HL-60/S4 treated with retinoic acid at 250 ng/mL for 4 days and 3 days (cell line): Measurements from ENCODE around the gene TMC1.

Experiments
- in situ Hi-C: fragments of 300-500 bp; cut with MboI; formaldehyde crosslinking; loops from 2 replicates; pipeline ENCODE4 v1.7.0; 2022; ENCODE audit warnings: low sequenced_read_pairs

TMC1 gene

DNA sequence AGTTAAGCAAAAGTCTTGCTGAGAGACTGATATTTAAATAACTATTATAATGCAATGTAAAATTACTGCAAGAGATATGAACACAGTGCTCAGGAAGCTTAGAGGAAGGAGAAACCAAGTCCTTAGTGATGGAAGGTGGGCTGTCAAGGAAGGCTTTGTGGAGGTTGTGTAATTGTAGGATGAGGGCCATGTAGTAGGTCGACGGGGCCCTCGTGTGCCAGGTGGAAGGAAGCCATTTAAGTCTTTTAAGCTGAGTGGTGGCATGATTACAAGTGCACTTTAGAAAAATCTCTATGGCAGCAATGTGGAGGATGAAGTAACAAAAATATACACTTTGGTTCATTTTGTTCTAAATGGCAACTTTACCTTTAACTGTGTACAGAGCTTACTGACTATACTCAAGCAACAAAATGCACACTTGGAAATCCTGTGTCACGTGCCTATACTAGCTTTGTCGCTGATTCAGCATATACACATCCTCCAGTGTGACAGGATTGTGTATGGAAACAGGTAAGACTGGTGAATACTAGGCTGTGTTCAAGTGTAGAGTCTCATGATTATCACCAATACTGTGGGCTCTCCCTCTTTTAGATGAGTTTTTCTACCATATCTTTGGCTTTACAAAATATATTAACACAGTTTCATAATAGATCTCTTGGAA, 78.6 kb downstream of the TMC1 start:
- in situ Hi-C loops = loop anchor here (10.0 kb wide), 1 partner anchor 305 kb away; no protein-coding TSS in a partner anchor

DNA sequence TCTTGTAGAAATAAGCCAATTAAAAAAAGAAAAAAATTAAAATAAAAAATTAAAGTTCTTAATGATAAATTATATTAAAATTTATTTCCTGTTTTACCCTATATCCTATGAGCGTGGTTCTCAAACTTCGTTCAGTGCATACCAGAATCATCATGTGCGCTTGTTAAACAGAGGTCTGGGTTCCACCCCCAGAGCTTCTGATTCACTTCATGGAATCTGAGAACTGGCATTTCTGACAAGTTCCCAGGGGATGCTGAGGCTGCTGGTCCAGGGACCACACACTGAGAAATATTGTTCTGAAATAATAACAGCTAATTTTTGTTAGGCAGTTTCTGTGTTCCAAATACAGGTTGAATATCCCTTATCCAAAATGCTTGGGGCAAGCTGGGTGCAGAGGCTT, 79.3 kb downstream of the TMC1 start:
- in situ Hi-C loops = no loop called here

DNA sequence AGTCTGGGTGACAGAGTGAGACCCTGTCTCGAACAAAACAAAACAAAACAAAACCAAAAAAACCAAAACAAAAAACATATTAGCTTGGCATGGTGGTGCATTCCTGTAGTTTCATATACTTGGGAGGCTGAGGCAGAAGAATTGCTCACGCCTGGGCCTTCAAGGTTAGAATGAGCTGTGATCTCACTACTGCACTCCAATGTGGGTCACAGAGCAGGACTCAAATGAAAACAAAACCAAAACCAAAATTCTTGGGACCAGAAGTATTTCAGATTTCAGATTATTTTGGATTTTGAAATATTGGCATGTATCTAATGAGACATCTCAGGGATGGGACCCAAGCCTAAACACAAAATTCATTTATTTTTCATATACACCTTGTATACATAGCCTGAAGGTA, 80.2 kb downstream of the TMC1 start:
- in situ Hi-C loops = no loop called here

DNA sequence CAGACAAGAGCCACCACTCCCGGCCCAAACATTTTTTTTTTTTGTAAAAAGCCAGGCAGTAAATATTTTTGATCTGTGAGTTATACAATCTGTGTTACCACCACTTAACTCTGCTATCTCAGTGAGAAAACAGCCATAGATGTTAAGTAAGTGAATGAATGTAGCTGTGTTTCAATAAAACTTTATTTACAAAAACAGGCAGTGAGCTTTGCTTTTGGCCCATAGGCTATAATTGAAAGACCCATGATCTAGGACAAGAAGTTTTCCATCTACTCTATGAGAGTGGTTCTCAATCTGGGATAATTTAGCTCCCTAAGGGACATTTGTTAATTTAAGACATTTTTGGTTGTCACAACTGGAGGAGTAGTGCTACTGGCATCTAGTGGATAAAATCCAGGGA, 91.0 kb downstream of the TMC1 start:
- in situ Hi-C loops = no loop called here

DNA sequence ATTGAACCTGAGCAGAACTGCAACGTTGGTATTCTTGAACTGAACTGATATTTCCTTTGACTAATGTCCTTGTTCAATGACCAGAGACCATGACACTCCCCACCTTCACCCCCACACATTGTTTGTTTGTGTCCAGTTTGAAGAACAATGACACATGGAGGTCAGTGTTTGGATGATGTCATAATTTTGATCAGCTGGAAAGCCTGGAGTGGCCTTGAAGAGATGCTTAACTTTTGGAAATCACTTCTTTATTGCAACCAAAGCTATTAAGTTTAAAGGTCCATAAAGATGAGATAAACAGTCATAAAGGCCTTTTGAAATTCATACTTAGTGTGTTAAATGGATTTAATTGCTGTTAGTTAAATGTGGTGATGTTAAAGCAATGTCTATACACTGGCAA, 92.7 kb downstream of the TMC1 start:
- in situ Hi-C loops = no loop called here

DNA sequence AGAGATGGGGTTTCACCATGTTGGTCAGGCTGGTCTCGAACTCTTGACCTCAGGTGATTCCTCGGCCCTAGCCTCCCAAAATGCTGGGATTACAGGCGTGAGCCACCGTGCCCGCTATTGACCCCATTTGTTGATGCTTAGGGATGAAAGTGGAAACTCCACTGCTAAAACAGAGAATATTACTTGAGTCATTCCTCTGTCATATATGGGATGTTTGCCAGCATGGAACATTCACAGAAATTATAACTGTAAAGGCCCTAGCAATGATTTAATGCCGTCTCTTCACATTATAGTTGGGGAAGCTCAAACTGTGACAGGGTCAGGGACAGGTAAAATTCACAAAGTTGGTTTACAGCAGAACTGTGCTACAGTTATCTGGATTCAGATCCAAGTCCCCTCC, 94.5 kb downstream of the TMC1 start:
- in situ Hi-C loops = no loop called here

DNA sequence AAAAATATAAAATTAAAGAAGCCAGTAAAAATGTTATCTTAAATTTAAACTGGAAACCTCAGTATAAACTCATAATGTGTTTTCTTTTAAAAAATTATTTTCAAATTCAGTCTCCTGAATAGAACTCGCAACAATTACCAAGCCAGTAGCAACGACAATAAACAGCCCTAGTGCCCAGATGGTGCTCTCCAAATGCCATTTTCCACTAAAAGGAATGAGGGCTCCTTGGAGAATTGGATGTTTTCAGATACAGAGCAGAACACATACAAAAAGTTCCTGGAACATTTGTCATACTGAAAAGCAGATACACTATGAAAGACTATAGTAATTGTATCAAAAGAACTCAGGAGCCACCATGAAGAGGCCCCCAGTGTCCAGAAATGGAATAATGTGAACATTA, 97.4 kb downstream of the TMC1 start:
- in situ Hi-C loops = no loop called here

DNA sequence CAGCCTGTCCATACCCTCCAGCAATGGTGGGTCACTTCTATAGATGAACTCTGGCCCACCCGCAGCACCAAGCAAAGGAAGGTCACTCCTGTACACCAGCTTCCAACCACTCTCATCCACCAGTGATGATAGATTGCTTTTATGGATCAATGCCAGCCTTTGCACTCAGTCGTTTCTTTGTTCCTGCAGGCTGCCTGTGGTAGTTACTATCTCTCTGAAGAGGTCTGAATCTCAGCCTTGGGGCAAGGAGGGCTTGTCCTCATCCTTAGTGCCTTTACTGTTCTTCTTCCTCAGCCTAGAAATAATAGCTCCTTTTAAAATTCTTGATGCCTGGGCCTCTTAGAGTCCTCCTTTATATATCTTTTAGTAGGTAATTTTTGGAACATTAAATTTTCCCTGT, 100.8 kb downstream of the TMC1 start:
- in situ Hi-C loops = no loop called here

DNA sequence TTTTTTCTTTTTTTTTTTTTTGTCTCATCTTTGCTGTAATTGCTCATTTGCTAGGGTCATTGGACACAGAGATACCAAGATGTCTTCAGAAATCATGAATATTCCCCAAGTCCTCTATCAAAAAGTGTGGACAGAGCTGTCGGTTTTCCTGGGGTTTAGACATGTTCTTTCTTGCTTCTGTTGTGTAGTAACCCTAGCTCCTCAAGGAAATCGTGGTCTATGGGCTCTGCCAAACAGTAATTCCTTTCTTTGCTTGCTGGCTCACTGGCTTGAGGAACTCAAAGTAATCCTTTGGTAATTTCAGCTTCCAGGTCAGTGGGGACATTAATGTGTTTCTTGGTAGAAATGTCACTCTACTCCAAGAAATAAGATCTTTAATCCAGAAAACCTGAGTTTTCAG, 101.7 kb downstream of the TMC1 start:
- in situ Hi-C loops = no loop called here

DNA sequence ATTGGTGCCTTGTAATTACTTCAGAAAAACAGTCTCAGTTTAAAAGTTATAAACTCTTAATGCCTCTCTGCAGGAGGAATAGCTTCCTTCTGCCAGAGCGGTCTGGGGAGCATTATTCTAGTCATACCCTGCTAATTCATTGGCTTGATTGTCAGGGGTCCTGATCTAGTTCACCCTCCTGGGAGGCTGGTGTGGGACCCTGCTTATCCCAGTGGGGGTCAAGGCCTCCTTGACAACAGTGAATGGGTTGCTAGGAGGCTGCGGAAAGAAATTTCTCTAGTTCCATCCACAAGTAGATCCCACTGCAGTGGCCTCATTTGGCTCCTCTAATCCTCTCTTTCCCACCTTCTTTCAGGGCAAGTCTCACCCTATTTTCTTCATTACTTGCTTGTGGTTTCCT, 105.7 kb downstream of the TMC1 start:
- in situ Hi-C loops = no loop called here

DNA sequence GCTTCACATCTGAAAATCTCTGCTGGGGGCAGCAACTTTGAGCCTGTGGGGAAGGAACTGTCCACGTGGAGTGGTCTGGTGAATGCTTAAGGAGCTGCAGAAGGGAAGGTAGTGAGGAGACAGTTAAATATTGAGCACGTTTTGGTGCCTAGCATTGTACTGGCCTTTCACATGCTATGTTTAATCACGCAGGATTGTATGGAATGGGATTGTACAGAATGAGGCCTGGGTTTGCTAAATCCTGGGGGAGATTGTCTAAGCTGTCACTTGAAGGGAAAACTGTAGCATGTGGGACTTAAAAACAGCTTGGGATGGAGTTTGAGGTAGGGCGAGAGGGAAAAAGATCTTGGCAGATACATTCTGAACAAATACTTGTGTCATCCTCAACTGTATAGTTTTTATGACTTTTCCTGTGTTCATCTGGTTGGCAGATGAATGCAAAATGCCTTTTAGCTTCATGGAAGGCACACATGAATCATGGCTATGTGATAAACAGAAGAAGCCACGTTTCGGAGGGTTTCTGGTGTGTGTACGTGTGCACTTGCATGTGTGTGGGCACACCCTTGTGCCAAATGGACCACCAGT, 106.6 kb downstream of the TMC1 start:
- in situ Hi-C loops = no loop called here

DNA sequence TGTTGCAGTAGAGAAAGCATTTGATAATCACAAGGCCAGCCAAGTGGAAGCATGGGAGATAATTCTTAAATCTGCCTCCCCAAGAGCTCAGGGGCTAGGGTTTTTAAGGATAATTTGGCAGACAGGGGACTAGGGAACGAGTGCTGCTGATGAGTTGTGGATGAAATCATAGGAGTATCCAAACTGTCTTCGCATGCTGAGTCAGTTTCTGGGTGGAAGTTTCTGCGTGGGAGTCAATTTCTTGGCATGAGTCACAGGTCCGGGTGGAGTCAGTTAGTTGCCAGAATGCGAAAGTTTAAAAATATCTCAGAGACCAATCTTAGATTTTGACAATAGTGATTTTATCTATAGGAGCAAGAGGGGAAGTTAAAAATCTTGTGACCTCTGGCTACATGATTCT, 112.6 kb downstream of the TMC1 start:
- in situ Hi-C loops = no loop called here

DNA sequence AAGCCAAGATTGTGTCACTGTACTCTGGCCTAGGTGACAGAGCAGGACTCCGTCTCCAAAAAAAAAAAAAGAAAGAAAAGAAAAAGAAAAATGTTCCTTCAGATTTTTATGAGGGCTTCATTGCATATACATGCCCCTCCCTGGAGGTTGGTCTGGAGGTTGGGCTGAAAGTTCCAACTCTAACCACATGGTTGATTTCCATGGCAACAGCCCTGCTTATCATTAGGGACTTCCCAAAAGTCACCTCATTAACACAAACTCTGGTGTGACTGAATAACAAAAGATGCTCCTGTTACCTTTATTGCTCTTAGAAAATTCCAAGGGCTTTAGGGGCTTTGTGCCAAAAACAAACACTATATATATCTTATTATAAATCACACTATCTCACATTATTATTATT, 113.8 kb downstream of the TMC1 start:
- in situ Hi-C loops = no loop called here

DNA sequence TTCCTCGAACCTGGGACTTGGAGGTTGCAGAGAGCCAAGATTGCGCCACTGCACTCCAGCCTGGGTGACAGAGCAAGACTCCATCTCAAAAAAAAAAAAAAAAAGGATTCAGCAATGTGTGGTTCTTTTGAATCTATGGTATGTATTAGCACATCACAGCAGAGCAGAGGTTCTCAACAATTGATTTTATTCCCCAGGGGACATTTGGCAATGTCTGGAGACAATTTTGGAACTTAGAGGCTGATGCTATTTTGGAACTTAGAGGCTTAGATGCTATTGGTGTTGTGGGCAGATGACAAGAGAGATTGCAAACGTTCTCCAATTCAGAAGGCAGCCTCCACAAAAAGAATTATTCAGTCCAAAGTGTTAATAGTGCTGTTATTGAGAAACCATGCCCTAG, 115.2 kb downstream of the TMC1 start:
- in situ Hi-C loops = no loop called here

DNA sequence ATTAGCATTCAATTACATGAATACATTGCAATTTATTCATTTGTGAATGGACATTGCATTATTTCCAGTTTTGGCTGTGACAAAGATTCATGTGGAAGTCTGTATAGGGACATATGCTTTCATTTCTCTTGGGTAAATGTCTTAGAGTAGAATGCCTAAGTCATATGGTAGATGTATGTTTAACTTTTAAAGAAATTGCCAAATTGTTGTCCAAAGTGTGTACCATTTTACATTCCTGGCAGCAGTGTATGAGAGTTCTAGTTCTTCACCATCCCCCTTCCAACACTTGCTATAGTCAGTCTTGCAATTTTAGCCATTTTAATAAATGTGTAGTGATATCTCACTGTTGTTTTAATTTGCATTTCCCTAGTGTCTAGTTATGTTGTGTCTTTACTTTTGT, 122.2 kb downstream of the TMC1 start:
- in situ Hi-C loops = no loop called here

DNA sequence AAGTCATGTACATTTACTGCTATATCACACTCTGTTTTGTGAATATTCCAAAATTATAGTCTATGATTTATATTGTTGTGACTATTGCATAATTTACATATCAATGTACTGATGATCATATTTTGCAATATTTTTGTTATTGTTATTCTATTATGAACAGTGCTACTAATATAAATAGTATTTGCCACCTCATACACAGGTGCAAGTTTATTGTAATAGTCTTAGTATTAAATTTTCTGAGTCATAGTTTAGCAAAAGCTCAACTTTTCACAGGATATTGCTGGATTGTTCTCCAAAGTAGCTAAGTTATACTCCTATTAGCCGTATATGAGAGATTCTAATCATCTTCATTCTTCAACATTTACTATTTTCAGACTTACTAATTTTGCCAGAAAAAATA, 124.7 kb downstream of the TMC1 start:
- in situ Hi-C loops = no loop called here

DNA sequence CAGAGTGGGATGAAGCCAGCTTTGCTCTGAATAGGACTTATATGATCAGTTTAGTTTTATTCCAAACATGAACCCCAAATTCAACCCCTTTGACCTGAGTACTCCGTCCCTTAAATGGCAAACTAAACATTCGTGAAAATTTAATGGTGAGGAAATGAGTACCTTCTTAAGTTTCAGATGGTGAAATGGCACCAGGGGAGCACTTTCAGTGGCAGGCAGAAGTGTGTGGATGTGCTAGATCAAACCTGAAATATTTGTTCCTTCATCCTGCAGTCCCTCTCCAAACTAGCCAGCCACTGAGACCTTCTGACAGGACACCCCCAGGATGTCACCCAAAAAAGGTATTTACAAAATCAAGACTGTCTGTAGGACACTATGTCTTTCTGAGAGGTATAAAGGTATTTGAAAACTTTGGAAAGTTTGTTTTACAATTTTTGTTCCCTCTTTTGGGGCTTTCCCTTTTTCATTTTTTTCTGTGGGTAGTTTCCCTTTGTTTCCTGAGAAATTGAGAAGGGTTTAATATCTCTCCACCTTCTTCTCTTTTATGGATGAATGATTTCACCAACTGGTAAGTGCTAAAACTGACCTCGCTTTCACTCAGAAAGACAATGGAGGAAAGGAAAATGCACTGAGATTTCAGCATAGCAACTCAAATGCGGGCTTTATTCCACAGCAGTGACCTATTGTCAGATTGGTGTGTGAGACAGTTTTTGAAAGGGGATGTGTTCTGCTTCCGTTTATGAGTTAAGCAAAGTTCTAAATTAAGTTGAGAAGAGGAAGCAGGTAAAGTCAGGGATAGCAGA, 127.1 kb downstream of the TMC1 start:
- in situ Hi-C loops = no loop called here

DNA sequence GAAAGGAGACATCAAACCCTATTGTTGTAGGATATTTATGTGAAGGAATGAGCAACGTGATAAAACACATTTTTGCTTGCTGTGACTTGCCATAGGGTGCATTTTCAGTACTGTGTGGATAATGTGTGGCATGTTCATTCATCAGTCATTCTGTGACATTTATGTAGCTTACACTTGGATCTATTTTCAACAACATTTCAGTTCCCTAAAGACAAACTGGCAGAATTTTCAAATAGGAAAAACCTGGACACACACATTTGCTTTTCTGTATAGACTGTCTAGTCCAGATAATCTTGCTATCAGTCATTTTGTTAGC, 127.7 kb downstream of the TMC1 start:
- in situ Hi-C loops = no loop called here

DNA sequence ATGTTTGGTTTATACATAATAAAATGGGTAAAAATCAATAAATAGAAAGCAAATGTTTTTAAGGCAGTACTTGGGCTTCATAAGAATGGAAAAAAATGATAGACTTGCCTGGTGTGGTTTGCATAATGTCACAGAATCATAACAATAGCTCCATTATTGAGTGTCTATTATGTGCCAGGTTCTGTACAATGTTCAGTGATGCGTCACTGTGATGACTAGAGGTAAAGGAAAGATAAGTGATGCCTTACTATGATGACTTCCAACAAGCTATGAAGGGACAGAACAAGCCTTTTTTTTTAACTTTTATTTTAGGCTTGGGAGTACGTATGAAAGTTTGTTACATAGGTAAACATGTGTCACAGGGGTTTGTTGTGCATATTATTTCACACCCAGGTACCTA, 128.8 kb downstream of the TMC1 start:
- in situ Hi-C loops = no loop called here

DNA sequence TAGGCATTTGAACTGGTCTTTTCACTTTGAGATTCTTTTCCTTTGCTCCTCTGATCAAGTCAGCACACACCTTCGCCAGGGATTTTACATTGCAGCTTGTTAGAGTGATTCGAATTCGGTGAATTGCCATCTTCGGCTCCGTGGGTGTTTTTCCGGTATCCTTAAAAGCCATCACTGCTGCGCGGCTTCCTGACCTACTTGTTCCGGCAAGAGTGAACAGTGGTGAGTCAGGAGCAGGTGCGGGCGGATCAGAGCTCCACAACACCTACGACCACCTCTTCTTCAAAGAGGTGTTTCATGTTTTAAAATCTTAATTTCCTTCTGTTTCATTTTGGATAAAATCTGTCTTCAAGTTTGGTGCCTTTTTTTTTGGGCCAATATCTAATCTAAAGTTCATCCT, 134.6 kb downstream of the TMC1 start:
- in situ Hi-C loops = no loop called here

DNA sequence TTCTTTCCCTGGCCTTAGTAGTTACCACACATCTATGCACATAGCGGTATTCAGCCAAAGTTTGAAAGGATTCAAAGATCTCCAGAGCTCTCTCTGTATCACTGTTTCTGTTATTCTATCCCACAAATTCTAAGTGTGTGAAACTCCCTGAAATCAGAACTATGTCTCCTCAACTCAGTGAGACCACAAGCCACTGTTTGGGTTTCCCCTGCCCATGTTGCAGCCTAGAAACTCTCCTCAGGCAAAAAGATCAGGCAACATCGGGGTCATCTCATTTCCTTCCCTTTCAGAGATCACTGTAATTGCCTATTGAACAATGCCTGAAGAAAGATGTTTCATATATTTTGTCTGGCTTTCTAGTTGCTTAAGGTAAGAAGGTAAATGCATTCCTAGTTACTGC, 135.6 kb downstream of the TMC1 start:
- in situ Hi-C loops = no loop called here

DNA sequence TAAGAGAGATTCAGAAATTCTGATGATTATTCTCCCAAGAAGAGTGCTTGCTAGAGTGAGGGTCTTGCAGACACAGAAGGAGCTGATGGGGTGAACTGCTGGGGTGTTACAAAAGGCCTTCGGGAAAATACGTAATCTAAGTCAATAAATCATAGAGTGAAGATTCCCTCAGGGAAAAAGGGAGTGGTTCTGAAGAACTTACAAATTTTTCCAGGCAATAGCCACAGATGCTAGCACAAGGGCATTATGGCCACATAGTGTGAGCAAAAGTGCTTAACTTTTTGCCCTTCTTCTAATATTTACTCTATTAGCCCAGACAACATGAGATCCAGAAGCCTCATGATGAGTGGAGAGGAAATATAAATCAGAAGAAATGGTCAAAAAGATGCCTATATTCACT, 137.3 kb downstream of the TMC1 start:
- in situ Hi-C loops = no loop called here
